ENCODE results near the gene ABCA7. TPM values are rescaled to one million over a fixed set of nuclear protein-coding genes. Genes with fewer than 3 reads are reported as not detected.
A peak's percentile ranks its signal among the peaks of the same experiment; 100 is the strongest.

Gene ABCA7
- total and polyA plus RNA-seq, 9 donors: 1.4 to 10.5 (median 2.5) TPM

DNA sequence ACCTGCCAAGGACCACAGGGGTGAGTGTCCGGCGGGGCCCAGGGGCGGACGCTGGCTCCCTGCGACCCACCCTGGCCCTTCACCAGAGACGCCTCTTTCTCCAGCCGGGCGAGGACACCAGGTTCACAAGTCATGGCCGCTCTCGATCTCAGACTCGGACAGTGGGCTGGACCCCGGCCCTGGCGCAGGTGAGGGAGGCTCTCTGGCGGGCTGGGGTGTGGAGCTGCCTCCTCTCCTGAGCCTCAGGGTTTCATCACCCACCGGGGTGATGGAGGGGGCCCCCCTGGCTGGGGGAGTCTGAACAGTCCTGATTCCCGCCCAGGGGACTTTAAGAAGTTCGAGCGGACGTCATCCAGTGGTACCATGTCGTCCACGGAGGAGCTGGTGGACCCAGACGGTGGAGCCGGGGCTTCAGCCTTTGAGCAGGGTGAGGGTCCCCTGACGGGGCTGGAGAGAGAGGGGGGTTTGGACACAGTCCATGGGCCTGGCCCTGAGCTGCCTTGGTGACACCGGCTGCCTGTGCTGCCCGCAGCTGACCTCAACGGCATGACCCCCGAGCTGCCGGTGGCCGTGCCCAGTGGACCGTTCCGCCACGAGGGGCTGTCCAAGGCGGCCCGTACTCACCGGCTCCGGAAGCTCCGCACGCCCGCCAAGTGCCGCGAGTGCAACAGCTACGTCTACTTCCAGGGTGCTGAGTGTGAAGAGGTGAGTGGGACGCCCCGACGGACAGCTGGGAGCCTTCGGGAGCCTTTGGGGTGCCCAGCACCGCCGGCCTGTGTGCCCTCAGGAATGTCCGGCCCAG, 40.7 kb downstream of the ABCA7 start:
- H3K27me3 ChIP-seq: no peaks in the 10 kb centered on the region
- H3K9me3 ChIP-seq: no peaks in the 10 kb centered on the region
- intact Hi-C loops (cut with DNase I): no loop called here
- DNase-seq: peak in 2 of 5 donors; percentile 32 to 38
- 86 to 96% (median 88%) methylated on average over 47 to 50 of the region's 50 CpGs for WGBS, 3 donors
- TF ChIP-seq, protein P1, sequence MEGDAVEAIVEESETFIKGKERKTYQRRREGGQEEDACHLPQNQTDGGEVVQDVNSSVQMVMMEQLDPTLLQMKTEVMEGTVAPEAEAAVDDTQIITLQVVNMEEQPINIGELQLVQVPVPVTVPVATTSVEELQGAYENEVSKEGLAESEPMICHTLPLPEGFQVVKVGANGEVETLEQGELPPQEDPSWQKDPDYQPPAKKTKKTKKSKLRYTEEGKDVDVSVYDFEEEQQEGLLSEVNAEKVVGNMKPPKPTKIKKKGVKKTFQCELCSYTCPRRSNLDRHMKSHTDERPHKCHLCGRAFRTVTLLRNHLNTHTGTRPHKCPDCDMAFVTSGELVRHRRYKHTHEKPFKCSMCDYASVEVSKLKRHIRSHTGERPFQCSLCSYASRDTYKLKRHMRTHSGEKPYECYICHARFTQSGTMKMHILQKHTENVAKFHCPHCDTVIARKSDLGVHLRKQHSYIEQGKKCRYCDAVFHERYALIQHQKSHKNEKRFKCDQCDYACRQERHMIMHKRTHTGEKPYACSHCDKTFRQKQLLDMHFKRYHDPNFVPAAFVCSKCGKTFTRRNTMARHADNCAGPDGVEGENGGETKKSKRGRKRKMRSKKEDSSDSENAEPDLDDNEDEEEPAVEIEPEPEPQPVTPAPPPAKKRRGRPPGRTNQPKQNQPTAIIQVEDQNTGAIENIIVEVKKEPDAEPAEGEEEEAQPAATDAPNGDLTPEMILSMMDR (IDR thresholded peaks at IDR 0.05): no peak
- no peak for TF ChIP-seq POLR2A (IDR thresholded peaks at IDR 0.05)
- no peak for TF ChIP-seq EP300 (IDR thresholded peaks at IDR 0.05)
- peaks cover 4% of the 10 kb centered on the region for H3K4me1 ChIP-seq (ENCODE audit: insufficient read depth)
- no peak overlapping the region for H3K27ac ChIP-seq
- no peaks in the 10 kb centered on the region for H3K36me3 ChIP-seq
- H3K4me3 ChIP-seq: no peak overlapping the region

GRCh38 chr19:1081301-1082164, 41.6 kb downstream of the ABCA7 start:
- intact Hi-C loops (cut with DNase I): no loop called here
- no peak overlapping the region for H3K27ac ChIP-seq

DNA sequence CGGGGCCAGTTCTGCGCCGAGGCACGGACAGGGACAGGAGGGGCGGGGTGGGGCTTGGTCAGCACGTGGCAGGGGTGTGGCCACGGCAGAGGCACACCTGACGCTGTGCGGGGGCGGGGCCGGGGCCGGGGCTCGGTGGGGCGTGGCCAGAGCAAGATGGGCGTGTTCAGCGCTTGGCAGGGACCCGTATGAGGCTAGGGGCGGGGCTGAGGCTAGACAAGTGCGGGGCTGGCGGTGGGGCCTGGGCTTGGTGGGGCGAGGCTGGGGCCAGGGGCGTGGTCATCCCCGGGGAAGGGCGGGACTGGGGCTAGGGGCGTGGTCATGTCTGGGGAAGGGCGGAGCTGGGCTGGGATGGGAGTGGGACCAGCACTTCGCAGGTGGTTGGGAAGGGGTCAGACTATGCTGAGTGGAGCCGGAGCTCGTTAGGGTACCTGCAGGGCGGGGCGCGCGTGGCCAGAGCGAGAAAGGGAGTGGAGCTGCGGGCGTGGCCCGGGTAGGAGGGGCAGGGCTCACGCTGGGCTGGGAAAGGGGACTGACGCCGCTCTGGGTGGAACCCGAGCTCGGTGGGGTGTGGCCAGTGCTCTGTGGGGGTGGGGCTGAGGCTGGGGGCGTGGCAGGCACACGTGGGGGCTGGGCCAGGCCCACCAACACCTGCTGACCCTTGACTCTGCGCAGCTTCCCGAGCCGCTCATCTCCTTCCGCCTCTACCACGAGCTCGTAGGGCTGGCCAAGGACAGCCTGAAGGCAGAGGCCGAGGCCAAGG, 42.4 kb downstream of the ABCA7 start:
- TF ChIP-seq POLR2A (IDR thresholded peaks at IDR 0.05): no peak
- TF ChIP-seq, protein P1 (IDR thresholded peaks at IDR 0.05): no peak
- TF ChIP-seq EP300 (IDR thresholded peaks at IDR 0.05): no peak
- 9 to 24% (median 20%) methylated on average over 43 to 51 of the region's 51 CpGs for WGBS, 3 donors
- no peak overlapping the region for H3K27ac ChIP-seq
- no peaks in the 10 kb centered on the region for H3K9me3 ChIP-seq
- H3K27me3 ChIP-seq: no peaks in the 10 kb centered on the region
- no peak overlapping the region for H3K4me3 ChIP-seq
- no peaks in the 10 kb centered on the region for H3K36me3 ChIP-seq
- peak in 3 of 5 donors; percentile 54 to 66 (median 64) for DNase-seq
- intact Hi-C loops (cut with DNase I): no loop called here
- peaks cover 4% of the 10 kb centered on the region for H3K4me1 ChIP-seq (ENCODE audit: insufficient read depth)

More at GRCh38 chr19:1081301-1082164, 41.6 kb downstream of the ABCA7 start:
- H3K27me3 ChIP-seq: no peaks in the 10 kb centered on the region
- H3K4me1 ChIP-seq (ENCODE audit: insufficient read depth): peaks cover 4% of the 10 kb centered on the region
- H3K9me3 ChIP-seq: no peaks in the 10 kb centered on the region
- DNase-seq: peak in 2 of 5 donors; percentile 67 to 69
- TF ChIP-seq EP300 (IDR thresholded peaks at IDR 0.05): no peak
- no peaks in the 10 kb centered on the region for H3K36me3 ChIP-seq
- WGBS, 3 donors: 43 to 68% (median 56%) methylated on average over 52 to 58 of the region's 58 CpGs
- no peak overlapping the region for H3K4me3 ChIP-seq

DNA sequence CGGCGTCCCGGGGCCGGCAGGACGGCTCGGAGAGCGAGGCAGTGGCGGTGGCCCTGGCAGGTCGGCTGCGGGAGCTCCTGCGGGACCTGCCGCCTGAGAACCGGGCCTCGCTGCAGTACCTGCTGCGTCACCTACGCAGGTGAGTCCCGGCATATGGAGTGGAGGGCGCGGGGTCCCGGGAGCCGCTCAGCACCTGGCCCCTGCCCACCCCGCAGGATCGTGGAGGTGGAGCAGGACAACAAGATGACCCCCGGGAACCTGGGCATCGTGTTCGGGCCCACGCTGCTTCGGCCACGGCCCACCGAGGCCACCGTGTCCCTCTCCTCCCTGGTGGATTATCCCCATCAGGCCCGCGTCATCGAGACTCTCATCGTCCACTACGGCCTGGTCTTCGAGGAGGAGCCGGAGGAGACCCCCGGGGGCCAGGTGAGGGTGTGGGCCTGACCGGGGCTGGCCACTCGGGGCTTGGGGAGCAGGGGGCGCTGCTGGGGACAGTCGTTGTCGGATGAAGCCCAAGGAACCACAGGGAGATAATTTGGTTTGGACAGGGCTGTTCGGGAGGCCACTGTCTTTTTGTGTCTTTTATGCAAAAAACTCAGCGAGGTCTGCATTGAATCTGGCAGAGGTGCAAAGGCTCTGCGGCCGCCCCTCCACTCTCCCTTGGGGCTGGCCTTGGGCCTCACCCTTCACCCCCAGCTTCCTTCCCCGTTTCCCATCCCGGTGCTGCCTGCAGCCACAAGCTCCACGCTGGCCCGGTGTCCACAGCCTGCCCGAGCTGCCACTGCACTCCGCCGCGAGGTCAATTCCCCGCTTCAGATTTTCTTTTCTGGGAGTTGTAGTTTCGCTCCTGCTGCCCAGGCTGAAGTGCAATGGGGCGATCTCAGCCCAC, 43.3 kb downstream of the ABCA7 start:
- DNase-seq: no peak
- Histone ChIP-seq H3K4me3 (no peak overlapping the region), H3K27ac (no peak overlapping the region), H3K4me1 (ENCODE audit: insufficient read depth) (peaks cover 4% of the 10 kb centered on the region), H3K9me3 (no peaks in the 10 kb centered on the region), H3K27me3 (no peaks in the 10 kb centered on the region), H3K36me3 (no peaks in the 10 kb centered on the region)
- TF ChIP-seq, protein P1 (IDR thresholded peaks at IDR 0.05): no peak
- TF ChIP-seq POLR2A (IDR thresholded peaks at IDR 0.05) (no peak), EP300 (IDR thresholded peaks at IDR 0.05) (no peak)
- intact Hi-C loops (cut with DNase I): no loop called here
- WGBS, 3 donors: 73 to 83% (median 83%) methylated on average over 59 of the region's 59 CpGs
